ENCODE measurements around the gene TTYH3.

Gene TTYH3

GRCh38 chr7:2635148-2635668, 3.4 kb downstream of the TTYH3 start:
- DNase-seq (ENCODE audit: low spot score) = no peak

DNA sequence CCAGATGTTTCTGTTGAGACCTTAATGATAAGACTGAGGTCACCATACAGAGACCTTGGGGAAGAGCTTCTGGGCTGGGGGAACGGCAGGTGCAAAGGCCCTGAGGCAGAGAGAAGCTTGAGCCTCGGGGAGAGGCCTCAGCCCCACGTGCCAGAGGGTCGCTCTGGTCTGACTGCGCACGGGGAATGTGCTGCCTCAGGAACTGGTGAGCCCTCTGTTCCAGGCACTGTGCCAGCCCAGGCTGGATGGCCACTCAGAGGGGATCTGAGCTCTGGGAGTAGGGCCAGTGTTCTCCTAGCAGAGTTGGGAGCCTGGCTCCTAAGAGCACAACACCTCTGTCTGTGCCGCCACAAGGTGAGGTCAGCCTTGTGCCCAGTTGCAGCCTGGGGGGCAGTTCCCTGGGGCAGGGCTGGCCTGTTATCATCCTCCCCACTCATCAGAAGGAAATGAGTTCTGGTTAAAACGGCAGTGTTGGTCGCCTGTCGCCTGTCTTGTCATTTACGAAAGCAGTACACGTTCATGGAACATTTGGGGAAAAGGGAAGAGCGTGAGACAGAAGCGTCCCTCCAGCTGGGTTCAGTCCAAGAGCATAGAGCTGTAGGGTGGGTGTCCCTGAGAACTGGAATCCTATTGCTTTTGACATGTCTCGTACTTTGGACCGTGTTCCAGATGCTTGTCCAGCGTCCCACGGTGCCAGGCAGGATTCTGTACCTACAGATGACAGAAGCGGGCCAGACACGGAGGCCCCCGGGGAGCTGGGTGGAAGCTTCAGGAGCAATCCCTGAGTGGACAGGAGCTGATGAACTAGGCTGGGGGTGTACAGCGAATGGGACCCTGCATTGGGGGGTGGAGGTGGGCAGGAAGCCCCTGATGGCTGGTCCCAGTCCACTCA, 4.3 kb downstream of the TTYH3 start:
- no peak for DNase-seq (ENCODE audit: low spot score)

DNA sequence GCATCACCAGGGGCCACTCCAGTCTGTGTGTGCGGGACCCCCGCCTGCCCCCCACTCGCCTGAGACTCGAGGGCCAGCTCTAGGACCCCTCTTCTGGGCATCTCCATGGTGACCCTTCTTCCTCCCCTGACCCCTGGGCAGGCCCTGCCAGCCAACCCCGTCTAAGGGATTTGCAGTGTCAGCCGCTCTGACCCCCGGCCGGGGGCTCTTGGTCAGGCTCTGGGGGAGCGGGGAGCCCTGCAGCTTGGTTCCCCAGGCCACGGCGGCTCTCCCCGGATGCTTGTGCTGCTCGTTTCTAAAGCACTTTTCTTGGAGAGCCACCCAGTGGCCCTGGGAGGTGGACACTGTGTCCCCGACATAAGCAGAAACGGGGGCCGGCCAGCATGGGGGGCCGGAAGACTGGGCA, 5.3 kb downstream of the TTYH3 start:
- no peak for DNase-seq (ENCODE audit: low spot score)

GRCh38 chr7:2637505-2638223, 5.9 kb downstream of the TTYH3 start:
- no peak for DNase-seq (ENCODE audit: low spot score)

DNA sequence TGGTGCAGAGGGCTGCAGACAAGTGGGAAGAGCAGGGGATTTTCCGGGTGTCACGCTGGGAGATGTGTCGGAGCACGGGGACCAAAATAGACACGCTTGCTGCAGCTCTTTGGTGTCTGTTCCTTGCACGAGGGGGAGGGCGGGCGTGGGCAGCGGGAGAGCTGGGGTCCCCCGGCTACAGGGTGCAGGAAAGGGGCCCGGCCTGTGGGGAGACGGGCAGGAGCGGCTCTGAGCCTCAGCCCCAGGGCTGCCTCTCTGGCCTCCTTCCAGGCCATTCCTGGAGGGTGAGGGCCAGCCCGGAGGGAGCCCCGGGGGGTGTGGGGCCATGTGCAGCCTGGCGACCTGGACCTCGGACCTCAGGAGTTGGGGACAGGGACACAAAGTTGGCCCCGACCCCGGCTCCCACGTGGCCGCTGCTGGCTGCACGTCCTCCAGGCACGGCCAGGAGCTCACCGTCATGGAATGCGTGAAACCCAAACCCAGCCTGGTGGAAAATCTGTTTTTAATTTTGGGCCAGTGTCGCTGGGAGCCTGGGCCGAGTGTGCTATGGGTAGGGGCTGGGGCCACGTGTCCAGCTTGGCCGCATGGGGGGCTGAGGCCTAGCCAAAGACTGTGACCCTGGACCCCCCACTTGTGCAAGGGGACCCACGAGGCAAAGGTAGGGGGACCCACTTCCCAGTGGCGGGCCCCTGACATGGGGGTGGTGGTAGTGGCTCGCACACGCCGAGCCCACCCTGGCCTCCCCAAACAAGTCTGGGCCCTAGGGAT, 6.6 kb downstream of the TTYH3 start:
- peak; percentile 57 for DNase-seq (ENCODE audit: low spot score)

DNA sequence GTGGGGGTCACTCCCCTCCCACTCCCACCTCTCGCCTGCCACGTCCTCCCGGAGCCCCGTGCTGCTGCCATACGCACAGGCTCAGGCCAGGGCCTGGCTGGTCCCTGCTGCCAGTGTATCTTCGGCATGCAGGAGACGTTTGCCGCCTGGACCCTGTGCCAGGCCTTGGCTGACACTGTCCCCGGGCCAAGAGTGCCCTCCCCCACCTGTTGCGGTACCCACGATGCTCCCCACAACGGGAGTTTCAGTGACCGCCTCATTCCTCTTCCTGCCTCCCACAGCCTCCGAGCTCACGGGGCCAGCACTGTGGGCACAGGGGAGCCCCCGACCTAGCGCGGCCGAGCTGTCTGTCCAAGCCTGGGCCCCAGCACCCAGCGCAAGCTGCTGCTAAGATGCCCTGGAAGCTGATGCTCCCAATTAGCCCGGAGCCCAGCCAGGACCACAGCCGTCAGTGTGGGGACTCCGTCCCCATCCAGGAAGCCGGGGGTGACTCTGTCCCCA, 7.4 kb downstream of the TTYH3 start:
- DNase-seq (ENCODE audit: low spot score) = no peak

- DNase-seq (ENCODE audit: low spot score) = no peak
These were observed 8.1 kb downstream of the TTYH3 start for GRCh38 chr7:2639695-2640481.

DNA sequence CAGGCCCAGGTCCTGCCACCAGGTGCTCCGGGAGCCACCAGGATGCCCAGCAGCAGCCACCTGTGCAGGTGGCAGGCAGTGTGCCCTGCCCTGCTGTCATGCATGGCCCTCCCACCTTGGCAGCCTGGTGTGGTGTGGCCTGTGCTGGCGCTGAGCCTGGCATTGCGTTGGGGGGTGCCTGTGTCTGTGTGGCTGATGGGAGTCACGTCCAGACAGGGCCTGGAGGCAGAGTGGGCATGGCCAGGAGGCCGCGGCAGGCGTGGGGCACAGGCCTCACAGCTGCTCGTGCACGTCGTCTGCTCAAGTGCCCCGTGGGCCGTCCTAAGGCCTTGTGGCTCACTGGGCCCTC, 8.7 kb downstream of the TTYH3 start:
- no peak for DNase-seq (ENCODE audit: low spot score)

- no peak for DNase-seq (ENCODE audit: low spot score)
These were observed 9.1 kb downstream of the TTYH3 start for GRCh38 chr7:2640846-2641316.

GRCh38 chr7:2641406-2642393, 9.9 kb downstream of the TTYH3 start:
- peak; percentile 76 for DNase-seq (ENCODE audit: low spot score)

- no peak for DNase-seq (ENCODE audit: low spot score)
These were observed 11.8 kb downstream of the TTYH3 start for GRCh38 chr7:2643386-2644219.

DNA sequence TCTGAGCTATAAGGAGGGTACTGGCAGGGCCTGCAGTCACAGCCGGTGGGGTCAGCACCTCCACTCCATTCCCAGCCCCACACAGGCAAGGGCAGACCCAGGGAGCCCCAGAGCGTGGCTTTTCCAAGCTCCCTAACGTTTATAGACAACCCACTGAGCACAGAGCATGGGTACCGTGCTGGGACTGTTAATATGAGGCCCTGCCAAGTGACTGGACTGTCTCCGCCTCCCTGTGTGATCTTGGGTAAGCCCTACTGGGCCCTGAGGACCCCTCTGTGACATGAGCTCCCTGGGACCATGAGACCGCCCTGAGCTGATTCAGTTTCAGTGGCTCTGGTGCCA, 12.4 kb downstream of the TTYH3 start:
- no peak for DNase-seq (ENCODE audit: low spot score)

DNA sequence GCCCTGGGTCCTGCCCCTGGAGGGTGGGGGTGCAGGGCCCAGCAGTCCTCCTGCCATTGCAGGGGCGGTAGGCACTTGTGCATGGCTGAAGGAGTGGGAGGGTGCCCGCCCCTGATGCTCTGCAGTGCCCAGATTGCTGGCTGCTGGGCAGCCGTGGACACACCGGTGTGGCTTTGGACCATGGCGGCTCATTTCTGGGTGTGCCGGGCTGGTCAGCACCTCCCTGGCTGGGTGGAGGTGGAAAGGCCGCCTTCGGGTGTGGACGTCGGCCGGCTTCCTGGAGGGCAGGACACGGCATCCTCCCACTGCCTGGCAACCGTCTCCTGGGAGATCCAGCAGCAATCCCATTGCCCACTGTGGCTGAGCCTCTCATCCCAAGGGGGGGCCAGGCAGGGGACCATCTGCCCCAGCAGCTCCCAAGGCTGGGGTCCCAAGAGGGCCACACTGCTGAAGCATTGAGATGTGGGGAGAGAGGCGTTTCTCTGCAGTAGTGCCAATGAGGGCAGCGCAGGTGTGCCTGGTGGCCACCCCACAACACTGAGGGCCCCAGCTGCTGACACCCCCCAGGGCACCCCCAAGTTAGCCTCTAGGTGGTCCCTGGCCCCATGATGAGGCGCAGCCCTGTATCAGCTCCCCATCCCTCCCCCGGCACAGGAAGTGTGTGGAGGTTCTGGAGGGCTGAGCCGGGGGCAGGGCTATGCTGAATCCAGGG, 12.9 kb downstream of the TTYH3 start:
- DNase-seq (ENCODE audit: low spot score) = no peak

DNA sequence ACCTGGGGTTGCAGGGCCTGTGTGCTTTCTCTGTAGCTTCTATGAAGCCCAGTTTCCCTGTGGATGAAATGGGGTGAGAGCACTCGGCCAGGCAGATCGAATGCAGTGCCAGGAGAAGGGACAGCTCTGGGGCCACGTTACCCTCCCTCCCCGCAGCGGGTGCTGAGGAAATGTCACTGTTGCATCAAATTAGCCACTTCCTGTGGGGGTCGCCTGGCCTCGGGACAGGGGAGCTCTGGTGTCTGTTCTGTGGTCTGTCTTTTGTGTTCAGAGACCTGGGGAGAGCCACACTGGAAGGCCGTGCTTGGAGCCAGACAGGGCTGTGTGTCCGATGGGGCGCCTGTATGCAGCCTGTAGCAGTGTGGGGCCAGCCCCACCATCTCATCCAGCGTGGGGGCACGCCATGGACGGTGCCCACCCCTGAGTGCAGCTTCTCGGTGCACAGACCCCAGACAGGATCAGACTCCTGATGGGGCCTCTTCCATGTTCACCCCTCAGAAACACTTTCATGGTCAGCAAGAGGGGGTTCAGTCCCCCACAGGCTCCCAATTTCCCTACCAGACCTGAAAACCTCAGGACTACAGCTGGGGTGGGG, 13.6 kb downstream of the TTYH3 start:
- DNase-seq (ENCODE audit: low spot score) = no peak

GRCh38 chr7:2646336-2646679, 14.5 kb downstream of the TTYH3 start:
- no peak for DNase-seq (ENCODE audit: low spot score)

GRCh38 chr7:2646680-2647571, 15.1 kb downstream of the TTYH3 start:
- no peak for DNase-seq (ENCODE audit: low spot score)

DNA sequence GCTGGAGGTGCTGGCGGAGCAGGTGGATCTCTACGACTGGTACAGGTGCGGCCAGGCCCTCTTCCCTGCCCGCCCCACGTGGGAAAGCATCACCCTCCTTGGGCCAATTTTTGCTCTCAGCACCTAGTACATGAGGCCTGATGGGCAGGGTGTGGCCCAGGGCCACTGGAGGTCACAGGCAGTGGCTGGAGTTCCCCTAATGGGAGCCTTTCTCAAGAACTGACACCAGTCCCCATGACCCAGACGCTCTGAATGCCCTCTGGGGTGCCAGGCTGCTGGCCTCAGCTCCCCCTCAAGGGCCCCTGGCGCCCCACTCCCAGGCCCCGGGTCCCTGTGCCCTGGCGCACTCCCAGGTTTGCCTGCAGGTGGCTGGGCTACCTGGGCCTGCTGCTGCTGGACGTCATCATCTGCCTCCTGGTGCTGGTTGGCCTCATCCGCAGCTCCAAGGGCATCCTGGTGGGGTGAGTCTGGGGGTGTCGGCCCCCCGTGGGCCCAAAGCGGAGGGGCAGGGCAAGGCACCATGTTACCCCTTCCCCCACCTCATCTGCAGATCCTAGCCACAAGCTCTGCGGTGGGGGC, 15.9 kb downstream of the TTYH3 start:
- DNase-seq (ENCODE audit: low spot score) = no peak

Data from HuH-7.5 (cell line).